ENCODE measurements around the gene TRIO.
A peak's percentile ranks its signal among the peaks of the same experiment; 100 is the strongest.

TRIO gene

DNA sequence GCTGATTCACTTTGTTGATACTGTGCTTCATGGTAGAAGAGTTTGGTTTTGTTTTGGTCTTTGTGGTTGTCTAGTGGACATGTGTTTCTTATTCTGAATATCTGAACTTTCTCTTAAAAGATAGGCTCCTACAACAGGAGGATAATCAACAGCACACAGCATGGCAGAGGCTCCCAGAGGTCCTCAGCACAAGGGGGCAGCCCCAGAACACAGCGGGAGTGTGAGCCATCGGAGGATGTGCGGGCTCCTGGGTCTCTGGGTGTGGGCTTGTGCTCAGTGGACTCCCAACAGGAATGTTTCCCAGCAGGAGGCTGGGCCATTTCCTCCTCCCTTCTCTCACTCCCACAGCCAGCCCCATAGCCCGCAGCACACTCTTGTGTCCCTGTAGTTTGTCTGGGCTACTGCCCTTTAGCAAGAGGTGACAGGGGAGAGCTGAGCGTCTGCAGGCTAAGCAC, 274.2 kb downstream of the TRIO start:
- no peak overlapping the region for H3K4me3 ChIP-seq (ENCODE audit: low read depth, low read length)
- peak overlapping the region; percentile 85 for H3K27ac ChIP-seq
- H3K27me3 ChIP-seq (replicated peaks) = no peaks in the 10 kb centered on the region
- TF ChIP-seq, protein P1, sequence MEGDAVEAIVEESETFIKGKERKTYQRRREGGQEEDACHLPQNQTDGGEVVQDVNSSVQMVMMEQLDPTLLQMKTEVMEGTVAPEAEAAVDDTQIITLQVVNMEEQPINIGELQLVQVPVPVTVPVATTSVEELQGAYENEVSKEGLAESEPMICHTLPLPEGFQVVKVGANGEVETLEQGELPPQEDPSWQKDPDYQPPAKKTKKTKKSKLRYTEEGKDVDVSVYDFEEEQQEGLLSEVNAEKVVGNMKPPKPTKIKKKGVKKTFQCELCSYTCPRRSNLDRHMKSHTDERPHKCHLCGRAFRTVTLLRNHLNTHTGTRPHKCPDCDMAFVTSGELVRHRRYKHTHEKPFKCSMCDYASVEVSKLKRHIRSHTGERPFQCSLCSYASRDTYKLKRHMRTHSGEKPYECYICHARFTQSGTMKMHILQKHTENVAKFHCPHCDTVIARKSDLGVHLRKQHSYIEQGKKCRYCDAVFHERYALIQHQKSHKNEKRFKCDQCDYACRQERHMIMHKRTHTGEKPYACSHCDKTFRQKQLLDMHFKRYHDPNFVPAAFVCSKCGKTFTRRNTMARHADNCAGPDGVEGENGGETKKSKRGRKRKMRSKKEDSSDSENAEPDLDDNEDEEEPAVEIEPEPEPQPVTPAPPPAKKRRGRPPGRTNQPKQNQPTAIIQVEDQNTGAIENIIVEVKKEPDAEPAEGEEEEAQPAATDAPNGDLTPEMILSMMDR (IDR thresholded peaks at IDR 0.05; ENCODE audit: low read depth, low read length, missing control alignments) = peak; percentile 43
- DNase-seq = peak; percentile 75
- peaks cover 58% of the 10 kb centered on the region for H3K36me3 ChIP-seq (replicated peaks)
- in situ Hi-C loops (cut with HindIII; ENCODE audit: low pct_ligation_motif_present, low sequenced_read_pairs) = no loop called here

DNA sequence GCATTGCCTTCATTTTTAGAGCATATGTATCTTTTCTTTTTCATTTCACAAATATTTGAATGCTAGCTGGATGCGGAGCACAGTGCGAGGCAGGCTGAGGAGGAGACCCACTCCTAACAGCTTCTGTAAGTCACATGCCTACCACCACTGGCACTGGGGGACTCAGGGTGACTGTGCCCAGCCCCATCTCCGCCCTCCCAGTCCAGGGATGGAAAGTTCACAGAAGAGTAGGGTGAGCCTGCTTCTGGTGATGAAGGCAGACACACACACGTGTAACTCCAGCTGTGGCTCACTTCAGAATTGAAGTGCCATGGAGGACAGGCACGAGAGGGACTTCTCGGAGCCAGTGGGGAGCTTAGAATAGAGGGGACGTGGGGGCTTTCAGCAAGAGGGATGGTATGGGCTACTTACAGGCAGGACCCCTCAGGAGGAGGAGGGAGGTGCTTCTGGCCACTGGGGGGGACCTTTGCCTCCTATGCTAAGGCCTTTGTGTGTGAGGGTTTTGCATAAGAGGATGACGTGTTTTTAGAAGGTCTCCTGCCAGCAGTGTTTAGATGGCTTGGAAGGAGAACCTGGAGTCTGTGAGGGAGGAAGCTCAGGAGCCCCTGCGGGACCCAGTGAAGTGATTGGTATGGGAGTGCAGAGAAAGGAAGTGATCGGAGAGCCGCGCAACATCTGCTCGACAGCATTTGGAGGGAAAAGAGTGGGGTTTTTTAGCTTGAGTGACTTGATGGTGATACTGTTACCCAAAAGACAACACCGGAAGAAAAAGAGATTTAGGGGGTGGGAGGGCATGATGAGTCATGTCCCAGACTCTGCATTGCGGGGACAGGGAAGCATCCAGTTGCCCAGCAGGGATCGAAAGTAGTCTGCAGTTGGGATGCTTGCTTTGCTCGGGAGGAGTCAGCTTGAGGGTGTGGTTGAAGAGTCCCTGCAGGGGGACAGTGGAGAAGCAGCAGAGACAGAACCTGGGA, 274.9 kb downstream of the TRIO start:
- Histone ChIP-seq H3K27me3 (replicated peaks) (no peaks in the 10 kb centered on the region), H3K27ac (peak overlapping the region; percentile 85), H3K36me3 (replicated peaks) (peaks cover 58% of the 10 kb centered on the region), H3K4me3 (ENCODE audit: low read depth, low read length) (no peak overlapping the region)
- TF ChIP-seq, protein P1 (IDR thresholded peaks at IDR 0.05; ENCODE audit: low read depth, low read length, missing control alignments) = no peak
- in situ Hi-C loops (cut with HindIII; ENCODE audit: low pct_ligation_motif_present, low sequenced_read_pairs) = no loop called here
- peak; percentile 57 for DNase-seq

DNA sequence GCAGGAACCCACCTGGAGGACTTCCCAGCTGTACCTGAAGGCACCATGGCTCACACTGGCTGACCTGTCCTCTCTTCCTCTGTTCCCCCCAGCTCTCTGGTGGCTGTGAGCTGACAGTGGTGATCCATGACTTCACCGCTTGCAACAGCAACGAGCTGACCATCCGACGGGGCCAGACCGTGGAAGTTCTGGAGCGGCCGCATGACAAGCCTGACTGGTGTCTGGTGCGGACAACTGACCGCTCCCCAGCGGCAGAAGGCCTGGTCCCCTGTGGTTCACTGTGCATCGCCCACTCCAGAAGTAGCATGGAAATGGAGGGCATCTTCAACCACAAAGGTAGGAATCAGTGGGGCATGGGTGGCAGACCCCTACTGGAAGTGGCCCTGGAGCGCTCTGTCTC, 276.5 kb downstream of the TRIO start:
- in situ Hi-C loops (cut with HindIII; ENCODE audit: low pct_ligation_motif_present, low sequenced_read_pairs) = no loop called here
- Histone ChIP-seq H3K27me3 (replicated peaks) (no peaks in the 10 kb centered on the region), H3K4me3 (ENCODE audit: low read depth, low read length) (no peak overlapping the region), H3K27ac (peak overlapping the region; percentile 8), H3K36me3 (replicated peaks) (peaks cover 54% of the 10 kb centered on the region)
- no peak for DNase-seq
- TF ChIP-seq, protein P1 (IDR thresholded peaks at IDR 0.05; ENCODE audit: low read depth, low read length, missing control alignments) = no peak

DNA sequence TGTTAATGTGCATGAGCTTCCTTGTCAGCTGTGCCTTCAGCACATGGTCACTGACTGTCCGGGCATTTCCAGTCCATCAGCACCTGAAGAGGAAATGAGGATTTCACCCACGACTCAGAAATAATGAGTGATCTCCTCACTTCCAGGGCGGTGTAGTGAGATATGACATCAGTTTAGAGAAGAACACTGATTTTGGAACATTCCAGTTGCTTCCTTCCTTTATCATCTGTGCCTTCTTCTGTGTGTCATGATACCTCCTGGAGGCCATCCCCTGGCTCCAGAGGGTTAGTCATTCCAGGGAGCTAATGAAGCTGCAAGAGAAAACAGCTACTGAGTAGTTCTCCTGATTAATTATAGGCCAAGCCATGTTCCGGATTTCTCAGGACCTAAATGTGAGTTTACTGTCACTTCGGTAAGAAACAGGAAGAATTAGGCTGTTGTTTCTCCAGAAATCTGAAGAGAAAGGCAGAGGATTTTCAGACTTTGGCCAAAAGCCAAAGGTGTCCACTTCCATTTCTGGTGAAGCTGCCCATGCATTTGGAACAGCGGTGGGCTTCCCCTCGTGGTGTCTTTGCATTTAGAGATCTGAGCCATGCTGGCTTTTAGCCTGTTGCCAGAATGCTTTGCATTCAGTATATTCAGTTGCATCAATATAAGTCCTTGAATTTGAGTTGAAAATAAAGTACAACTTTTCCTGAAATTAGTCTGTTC, 277.1 kb downstream of the TRIO start:
- peaks cover 54% of the 10 kb centered on the region for H3K36me3 ChIP-seq (replicated peaks)

DNA sequence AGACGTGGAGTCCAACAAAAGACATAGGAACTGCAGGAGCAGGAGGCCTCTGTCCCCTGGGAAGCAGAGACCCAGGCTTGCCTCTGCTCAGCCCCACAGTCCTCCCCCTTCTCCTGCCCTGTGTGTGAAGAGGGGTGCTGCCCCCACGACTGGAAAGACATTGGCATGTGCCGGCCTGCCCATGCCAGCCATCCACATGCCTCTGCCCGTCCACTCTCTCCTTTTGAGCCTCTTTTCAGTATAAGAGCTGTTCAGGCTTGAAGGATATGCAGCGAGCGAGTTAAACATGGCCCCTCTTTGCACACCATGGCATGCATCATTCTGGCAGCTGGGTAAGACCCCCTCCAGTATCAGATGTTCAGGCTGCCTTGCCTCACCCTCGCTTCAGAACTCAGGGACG, 278.7 kb downstream of the TRIO start:
- in situ Hi-C loops (cut with HindIII; ENCODE audit: low pct_ligation_motif_present, low sequenced_read_pairs) = no loop called here
- Histone ChIP-seq H3K4me3 (ENCODE audit: low read depth, low read length) (no peak overlapping the region), H3K36me3 (replicated peaks) (peaks cover 63% of the 10 kb centered on the region), H3K27me3 (replicated peaks) (no peaks in the 10 kb centered on the region), H3K27ac (no peak overlapping the region)
- no peak for DNase-seq
- TF ChIP-seq, protein P1 (IDR thresholded peaks at IDR 0.05; ENCODE audit: low read depth, low read length, missing control alignments) = no peak

More for the DNA sequence above, 277.1 kb downstream of the TRIO start:
- in situ Hi-C loops (cut with HindIII; ENCODE audit: low pct_ligation_motif_present, low sequenced_read_pairs) = no loop called here
- Histone ChIP-seq H3K27me3 (replicated peaks) (no peaks in the 10 kb centered on the region), H3K27ac (peak overlapping the region; percentile 8), H3K4me3 (ENCODE audit: low read depth, low read length) (no peak overlapping the region)
- no peak for DNase-seq
- TF ChIP-seq, protein P1 (IDR thresholded peaks at IDR 0.05; ENCODE audit: low read depth, low read length, missing control alignments) = no peak
